PC-3 (cell line): Measurements from ENCODE around the gene CYP4F8. TPM values are rescaled to one million over a fixed set of nuclear protein-coding genes. Genes with fewer than 3 reads are reported as not detected.

Experiments
- ATAC-seq: fragments of 200-7000 bp; cut with Tn5 transposase; 2 replicates; pipeline ENCODE4 v1.9.1; 2020; ENCODE audit warnings: mild to moderate bottlenecking, moderate library complexity
- BruUV-seq: library from RNA; stranded (reverse); fragments of 400-500 nt; replicated peaks from 2 replicates; lab custom pipeline; 2021; lab: Mats Ljungman, UMichigan
- CTCF ChIA-PET: fragments of 300-600 bp; sonication (Branson Sonifier 250); formaldehyde crosslinking; loops from one replicate; lab custom pipeline; 2022; ENCODE audit warnings: antibody characterized with exemption; lab: Charles Lee
- POLR2A ChIA-PET: fragments of 300-600 bp; sonication (Branson Sonifier 250); formaldehyde crosslinking; loops from one replicate; lab custom pipeline; 2022; ENCODE audit warnings: antibody characterized with exemption; ENCODE audit not compliant: unreplicated experiment; lab: Charles Lee
- DNase-seq: peaks from one replicate; pipeline ENCODE4 v3.0.0-alpha.2; 2015
- H2AFZ ChIP-seq: fragments of 300-600 bp; sonication (generic); 2 replicates; pipeline ENCODE4 v1.6.0; 2016; ENCODE audit warnings: antibody characterized with exemption, low read length
- H3F3A ChIP-seq: fragments of 300-600 bp; sonication (generic); one replicate; pipeline ENCODE4 v1.6.0; 2017; ENCODE audit warnings: antibody characterized with exemption, low read length, control low read depth, mild to moderate bottlenecking; ENCODE audit not compliant: unreplicated experiment
- H3K27ac ChIP-seq: fragments of 300-600 bp; sonication (generic); 2 replicates; pipeline ENCODE4 v1.5.1; 2016; ENCODE audit warnings: mild to moderate bottlenecking, low read length
- H3K27me3 ChIP-seq: fragments of 300-600 bp; sonication (generic); 2 replicates; pipeline ENCODE4 v1.6.1; 2016; ENCODE audit warnings: low read length, mixed read lengths
- H3K36me3 ChIP-seq: fragments of 300-600 bp; sonication (generic); 2 replicates; pipeline ENCODE4 v1.6.1; 2016; ENCODE audit warnings: low read depth, mixed run types, low read length, mixed read lengths
- H3K4me1 ChIP-seq: fragments of 300-600 bp; sonication (generic); 2 replicates; pipeline ENCODE4 v1.5.1; 2016; ENCODE audit warnings: low read length; ENCODE audit not compliant: insufficient read depth
- H3K4me2 ChIP-seq: fragments of 300-600 bp; sonication (generic); 2 replicates; pipeline ENCODE4 v1.6.0; 2016; ENCODE audit warnings: low read length
- H3K4me3 ChIP-seq: fragments of 300-600 bp; sonication (generic); 2 replicates; pipeline ENCODE4 v1.5.1; 2016; ENCODE audit warnings: mild to moderate bottlenecking, low read length, mixed read lengths
- H3K79me2 ChIP-seq: fragments of 300-600 bp; sonication (generic); 2 replicates; pipeline ENCODE4 v1.6.1; 2017; ENCODE audit warnings: low read length, mixed read lengths
- H3K9ac ChIP-seq: fragments of 300-600 bp; sonication (generic); 2 replicates; pipeline ENCODE4 v1.6.0; 2016; ENCODE audit warnings: mild to moderate bottlenecking, low read length
- H3K9me2 ChIP-seq: fragments of 300-600 bp; sonication (generic); replicated peaks from 2 replicates; pipeline ENCODE4 v1.6.1; 2016; ENCODE audit warnings: mixed run types, low read length, mixed read lengths
- H3K9me3 ChIP-seq: fragments of 300-600 bp; sonication (generic); 2 replicates; pipeline ENCODE4 v1.6.1; 2016; ENCODE audit warnings: low read length, mixed read lengths
- H4K20me1 ChIP-seq: fragments of 300-600 bp; sonication (generic); 2 replicates; pipeline ENCODE4 v1.6.1; 2016; ENCODE audit warnings: low read length, mixed read lengths
- CTCF ChIP-seq: fragments of 300-600 bp; sonication (generic); conservative IDR thresholded peaks from 2 replicates; pipeline ENCODE4 v1.5.1; 2017; ENCODE audit warnings: antibody characterized with exemption, low read depth, mild to moderate bottlenecking, low read length
- EZH2 ChIP-seq: fragments of 300-600 bp; sonication (generic); IDR thresholded peaks from one replicate; pipeline ENCODE4 v1.6.1; 2017; ENCODE audit warnings: antibody characterized with exemption, mild to moderate bottlenecking, low read length; ENCODE audit not compliant: unreplicated experiment
- EZH2phosphoT487 ChIP-seq: fragments of 300-600 bp; sonication (generic); IDR thresholded peaks from 2 replicates; pipeline ENCODE4 v1.6.1; 2018; ENCODE audit warnings: mild to moderate bottlenecking, antibody characterized with exemption, low read length, borderline replicate concordance
- intact Hi-C: fragments of 100-400 bp; cut with micrococcal nuclease; formaldehyde crosslinking; loops from 2 replicates; pipeline ENCODE4 v1.9.0; 2023
- total RNA-seq: library from RNA; depleted of rRNA; stranded (reverse); fragments of >200 nt; gene quantifications from 2 replicates; pipeline ENCODE4 v1.2.3, GENCODE V29; 2014

CYP4F8 gene
- total RNA-seq, 1 experiment from 2014 or later, result not detected

GRCh38 chr19:15576526-15577156 is 38.4 kb upstream of the CYP4F8 start:
- Histone ChIP-seq H3K9me3 (no peaks in the 10 kb centered on the region), H3K79me2 (no peaks in the 10 kb centered on the region), H4K20me1 (no peaks in the 10 kb centered on the region), H3K9me2 (no peaks in the 10 kb centered on the region), H3K36me3 (no peaks in the 10 kb centered on the region), H3K9ac (no peak overlapping the region), H3F3A (no peaks in the 10 kb centered on the region), H3K4me2 (no peak overlapping the region), H3K27me3 (peaks cover 24% of the 10 kb centered on the region), H2AFZ (no peak overlapping the region), H3K27ac (no peak overlapping the region), H3K4me3 (no peak overlapping the region), H3K4me1 (no peaks in the 10 kb centered on the region)
- no TSS peak for BruUV-seq
- ChIA-PET POLR2A (no interaction called here), CTCF (no interaction called here)
- DNase-seq (no peak), ATAC-seq (no peak)
- intact Hi-C loops, result no loop called here
- no peak for TF ChIP-seq EZH2
- TF ChIP-seq EZH2phosphoT487, result no peak
- TF ChIP-seq CTCF, result no peak

- H3K79me2 ChIP-seq, result no peaks in the 10 kb centered on the region
- DNase-seq (no peak), ATAC-seq (no peak)
- H4K20me1 ChIP-seq, result no peaks in the 10 kb centered on the region
- H3K36me3 ChIP-seq, result no peaks in the 10 kb centered on the region
- H3K9me2 ChIP-seq, result no peaks in the 10 kb centered on the region
- H3K9me3 ChIP-seq, result no peaks in the 10 kb centered on the region
- no peaks in the 10 kb centered on the region for H3F3A ChIP-seq
- no peak for TF ChIP-seq CTCF
- no peak for TF ChIP-seq EZH2
- no peak for TF ChIP-seq EZH2phosphoT487
- H2AFZ ChIP-seq, result no peak overlapping the region
- H3K4me1 ChIP-seq, result no peaks in the 10 kb centered on the region
- POLR2A ChIA-PET, result no interaction called here
- peaks cover 27% of the 10 kb centered on the region for H3K27me3 ChIP-seq
- intact Hi-C loops, result no loop called here
- CTCF ChIA-PET, result no interaction called here
- no peak overlapping the region for H3K4me3 ChIP-seq
- H3K4me2 ChIP-seq, result no peak overlapping the region
- no peak overlapping the region for H3K9ac ChIP-seq
- no peak overlapping the region for H3K27ac ChIP-seq
- BruUV-seq, result no TSS peak
Measured at GRCh38 chr19:15577184-15577771, 37.7 kb upstream of the CYP4F8 start.

- H3K4me3 ChIP-seq, result no peak overlapping the region
- intact Hi-C loops, result no loop called here
Measured at GRCh38 chr19:15583346-15583745, 31.7 kb upstream of the CYP4F8 start.

More at GRCh38 chr19:15583346-15583745, 31.7 kb upstream of the CYP4F8 start:
- TF ChIP-seq EZH2 (no peak), EZH2phosphoT487 (no peak), CTCF (no peak)
- H3K9ac ChIP-seq, result no peak overlapping the region
- no TSS peak for BruUV-seq
- ATAC-seq, result no peak
- ChIA-PET CTCF (no interaction called here), POLR2A (no interaction called here)
- H3K4me1 ChIP-seq, result no peaks in the 10 kb centered on the region
- no peak overlapping the region for H3K27ac ChIP-seq
- H3K9me3 ChIP-seq, result no peaks in the 10 kb centered on the region
- no peaks in the 10 kb centered on the region for H3K79me2 ChIP-seq
- H4K20me1 ChIP-seq, result no peaks in the 10 kb centered on the region
- H3K36me3 ChIP-seq, result no peaks in the 10 kb centered on the region
- no peak overlapping the region for H2AFZ ChIP-seq
- H3K27me3 ChIP-seq, result peaks cover 33% of the 10 kb centered on the region
- H3K4me2 ChIP-seq, result no peak overlapping the region
- H3K9me2 ChIP-seq, result no peaks in the 10 kb centered on the region
- no peak for DNase-seq
- H3F3A ChIP-seq, result no peaks in the 10 kb centered on the region
